Adrenal gland (tissue), 5 donors: ENCODE results near the gene TUBB4A.

Experiments used
- CTCF ChIP-seq, 6 experiments: fragments of 450-650 bp in 4 of 6; fragments of 200-600 bp in 2 of 6; sonication (generic) in 1 of 6; IDR thresholded peaks; 1 replicate in 5 of 6; 2 replicates in 1 of 6; pipeline versions ENCODE4 v1.5.1 to v1.8.0; 2016 to 2021; ENCODE audit warnings: antibody characterized with exemption in 6 of 6, mild to moderate bottlenecking in 2 of 6, moderate library complexity in 1 of 6
- POLR2A ChIP-seq, 2 donors: fragments of 450-650 bp; IDR thresholded peaks; one replicate each; pipeline ENCODE4 v1.6.1; 2017; ENCODE audit warnings: antibody characterized with exemption in 2 of 2, mild to moderate bottlenecking in 2 of 2, moderate library complexity in 1 of 2
- donor health status: DM: no; HTN: no; CAD: no.

GRCh38 chr19:6518145-6518911 lies 16.2 kb upstream of the TUBB4A start:
- TF ChIP-seq CTCF (IDR thresholded peaks at IDR 0.05) (no peak), POLR2A (IDR thresholded peaks at IDR 0.05) (no peak)
